Body of pancreas (tissue), 4 donors: Measurements from ENCODE around the gene COL5A2. TPM values are rescaled to one million over a fixed set of nuclear protein-coding genes. Genes with fewer than 3 reads are reported as not detected.

Experiments
- ATAC-seq: fragments of 150-250 bp; one replicate; pipeline ENCODE4 v1.9.1; 2016
- DNase-seq, 4 donors: peaks; one replicate each; pipeline ENCODE4 v3.0.0-alpha.2; 2019
- H3K27ac ChIP-seq, 4 donors: fragments of 200-600 bp; sonication (generic); 1 replicate in 3 of 4; 2 replicates in 1 of 4; pipeline versions ENCODE4 v1.5.1 to v1.6.1; 2016 to 2019; ENCODE audit warnings: mild to moderate bottlenecking in 1 of 4, mixed read lengths in 1 of 4, moderate library complexity in 1 of 4
- H3K27me3 ChIP-seq, 2 donors: fragments of 200-600 bp; sonication (generic); one replicate each; pipeline ENCODE4 v1.6.0; 2016; ENCODE audit warnings: mild to moderate bottlenecking in 1 of 2
- H3K36me3 ChIP-seq, 2 donors: fragments of 200-600 bp; sonication (generic); replicated peaks in 1 of 2; 2 replicates each; pipeline ENCODE4 v1.5.1; 2016; ENCODE audit warnings: low read depth in 2 of 2; ENCODE audit not compliant: insufficient read depth in 1 of 2
- H3K4me1 ChIP-seq: fragments of 200-600 bp; sonication (generic); one replicate; pipeline ENCODE4 v1.6.0; 2016
- H3K4me3 ChIP-seq, 2 donors: fragments of 200-600 bp; sonication (generic); 1 replicate in 1 of 2; 2 replicates in 1 of 2; pipeline ENCODE4 v1.5.1; 2016 to 2019
- H3K9me3 ChIP-seq, 3 donors: fragments of 200-600 bp; sonication (generic); 1 replicate in 2 of 3; 2 replicates in 1 of 3; pipeline ENCODE4 v1.5.1; 2016
- POLR2A ChIP-seq, 3 donors: fragments of 450-650 bp; IDR thresholded peaks; one replicate each; pipeline ENCODE4 v1.6.1; 2016; ENCODE audit warnings: antibody characterized with exemption in 3 of 3, mild to moderate bottlenecking in 2 of 3
- WGBS, 2 donors: methylation state at CpG; one replicate each; pipeline ENCODE4 v1.1.5; 2017; 5-methylcytosine and 5-hydroxymethylcytosine counted together
- intact Hi-C: fragments of 100-400 bp; cut with DNase I; formaldehyde crosslinking; loops from one replicate; pipeline ENCODE4 v1.15.1; 2023
- total RNA-seq, 2 donors: library from RNA; depleted of rRNA; stranded (reverse); fragments of >200 nt; gene quantifications; one replicate each; pipeline ENCODE4 v1.1.0, GENCODE V29; 2016
- TF ChIP-seq, protein P1 (sequence below), 7 experiments: fragments of 450-650 bp in 4 of 7; fragments of 200-600 bp in 3 of 7; sonication (generic) in 3 of 7; IDR thresholded peaks; one replicate each; pipeline ENCODE4 v1.5.1; 2016 to 2019; ENCODE audit warnings: antibody characterized with exemption in 7 of 7

COL5A2 gene
- total RNA-seq, 2 donors from 2014 or later = 10.1 to 24.1 TPM

DNA sequence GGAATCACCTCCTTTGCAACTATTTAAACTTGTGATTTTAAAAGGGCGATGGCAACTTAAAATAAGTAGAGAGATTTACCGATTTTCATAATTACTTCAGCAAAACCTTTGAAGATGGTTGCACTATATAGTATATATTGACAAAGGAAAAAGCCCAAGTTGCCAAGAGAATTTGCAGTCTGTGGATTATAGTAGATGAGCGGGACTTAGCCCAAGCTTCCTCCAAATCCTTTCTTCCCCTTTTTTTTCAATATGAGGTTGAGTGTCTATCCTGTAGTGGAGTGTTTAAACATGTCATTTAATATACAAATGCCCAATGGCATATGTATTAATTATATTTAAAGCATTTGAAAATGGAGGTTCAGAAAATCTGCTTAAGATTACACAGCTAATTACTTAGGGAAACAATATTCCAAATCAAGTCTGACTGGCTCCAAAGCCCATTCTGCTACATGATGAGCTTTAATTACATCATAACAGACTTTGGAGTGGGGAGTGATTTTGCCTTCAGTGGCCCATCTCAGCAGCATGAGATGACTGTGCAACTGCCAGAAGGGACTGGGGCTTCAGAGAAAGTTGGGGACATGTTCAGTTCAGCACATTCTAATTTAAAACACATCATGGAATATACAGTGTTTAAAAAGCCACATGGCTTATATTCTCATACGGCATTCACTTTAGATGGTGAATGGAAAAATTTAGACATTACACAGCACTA is 132.2 kb downstream of the COL5A2 start:
- no peak overlapping the region for H3K4me3 ChIP-seq
- no peak for ATAC-seq
- no peaks in the 10 kb centered on the region for H3K36me3 ChIP-seq
- H3K9me3 ChIP-seq = no peaks in the 10 kb centered on the region
- intact Hi-C loops = no loop called here
- 95 to 96% methylated on average over 4 of the region's 4 CpGs for WGBS, 2 donors
- no peak overlapping the region for H3K27ac ChIP-seq
- TF ChIP-seq POLR2A (IDR thresholded peaks at IDR 0.05) = no peak
- TF ChIP-seq, protein P1, sequence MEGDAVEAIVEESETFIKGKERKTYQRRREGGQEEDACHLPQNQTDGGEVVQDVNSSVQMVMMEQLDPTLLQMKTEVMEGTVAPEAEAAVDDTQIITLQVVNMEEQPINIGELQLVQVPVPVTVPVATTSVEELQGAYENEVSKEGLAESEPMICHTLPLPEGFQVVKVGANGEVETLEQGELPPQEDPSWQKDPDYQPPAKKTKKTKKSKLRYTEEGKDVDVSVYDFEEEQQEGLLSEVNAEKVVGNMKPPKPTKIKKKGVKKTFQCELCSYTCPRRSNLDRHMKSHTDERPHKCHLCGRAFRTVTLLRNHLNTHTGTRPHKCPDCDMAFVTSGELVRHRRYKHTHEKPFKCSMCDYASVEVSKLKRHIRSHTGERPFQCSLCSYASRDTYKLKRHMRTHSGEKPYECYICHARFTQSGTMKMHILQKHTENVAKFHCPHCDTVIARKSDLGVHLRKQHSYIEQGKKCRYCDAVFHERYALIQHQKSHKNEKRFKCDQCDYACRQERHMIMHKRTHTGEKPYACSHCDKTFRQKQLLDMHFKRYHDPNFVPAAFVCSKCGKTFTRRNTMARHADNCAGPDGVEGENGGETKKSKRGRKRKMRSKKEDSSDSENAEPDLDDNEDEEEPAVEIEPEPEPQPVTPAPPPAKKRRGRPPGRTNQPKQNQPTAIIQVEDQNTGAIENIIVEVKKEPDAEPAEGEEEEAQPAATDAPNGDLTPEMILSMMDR (IDR thresholded peaks at IDR 0.05) = no peak
- peaks cover 6% of the 10 kb centered on the region for H3K4me1 ChIP-seq
- no peak for DNase-seq
- H3K27me3 ChIP-seq = no peaks in the 10 kb centered on the region

DNA sequence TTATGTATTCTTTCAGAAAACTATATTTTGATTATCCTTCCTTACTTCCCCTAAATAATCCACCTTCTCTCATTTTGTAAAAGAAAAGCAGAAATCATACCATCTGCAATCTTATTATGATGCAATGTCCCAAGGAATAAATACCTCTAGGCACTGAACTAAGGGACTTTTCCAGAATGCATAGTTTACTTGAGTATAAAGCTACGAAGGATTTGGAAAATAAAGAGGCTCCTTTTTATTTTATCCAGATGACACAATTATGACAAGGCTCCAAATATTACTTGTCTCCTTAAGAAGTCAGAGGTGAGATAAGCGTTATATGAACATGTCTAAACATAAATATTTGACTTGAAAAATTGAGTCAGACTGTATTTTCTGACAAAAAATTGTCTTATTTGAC is 133.2 kb downstream of the COL5A2 start:
- DNase-seq (no peak), ATAC-seq (no peak)
- TF ChIP-seq POLR2A (IDR thresholded peaks at IDR 0.05) = no peak
- TF ChIP-seq, protein P1 (IDR thresholded peaks at IDR 0.05) = no peak
- Histone ChIP-seq H3K36me3 (no peaks in the 10 kb centered on the region), H3K4me1 (peaks cover 6% of the 10 kb centered on the region), H3K27me3 (no peaks in the 10 kb centered on the region), H3K4me3 (no peak overlapping the region), H3K27ac (no peak overlapping the region), H3K9me3 (no peaks in the 10 kb centered on the region)
- WGBS, 2 donors = 77% methylated on average over 2 of the region's 2 CpGs
- intact Hi-C loops = no loop called here

DNA sequence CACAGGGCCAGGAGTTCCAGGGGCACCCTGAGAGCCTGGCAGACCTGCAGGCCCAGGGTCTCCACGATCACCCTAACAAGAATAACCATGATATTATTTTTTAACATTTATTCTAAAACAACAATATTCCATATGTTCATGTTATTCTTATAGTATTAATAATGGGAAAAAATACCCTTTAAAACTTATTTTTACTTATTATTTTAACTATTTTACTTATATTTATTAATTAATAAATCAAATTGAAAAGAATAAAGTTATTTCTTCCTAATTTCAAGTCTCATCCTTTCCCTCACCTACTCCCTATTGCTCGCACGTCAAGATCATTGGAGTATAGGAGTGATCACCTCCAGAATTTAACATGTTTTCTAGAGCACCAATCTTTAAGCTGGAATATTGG is 133.7 kb downstream of the COL5A2 start:
- peaks cover 6% of the 10 kb centered on the region for H3K4me1 ChIP-seq
- no peaks in the 10 kb centered on the region for H3K27me3 ChIP-seq
- ATAC-seq (no peak), DNase-seq (no peak)
- TF ChIP-seq, protein P1 (IDR thresholded peaks at IDR 0.05) = no peak
- TF ChIP-seq POLR2A (IDR thresholded peaks at IDR 0.05) = no peak
- no peaks in the 10 kb centered on the region for H3K9me3 ChIP-seq
- no peaks in the 10 kb centered on the region for H3K36me3 ChIP-seq
- no peak overlapping the region for H3K27ac ChIP-seq
- WGBS, 2 donors = 91 to 94% methylated on average over 3 of the region's 3 CpGs
- intact Hi-C loops = no loop called here
- H3K4me3 ChIP-seq = no peak overlapping the region

DNA sequence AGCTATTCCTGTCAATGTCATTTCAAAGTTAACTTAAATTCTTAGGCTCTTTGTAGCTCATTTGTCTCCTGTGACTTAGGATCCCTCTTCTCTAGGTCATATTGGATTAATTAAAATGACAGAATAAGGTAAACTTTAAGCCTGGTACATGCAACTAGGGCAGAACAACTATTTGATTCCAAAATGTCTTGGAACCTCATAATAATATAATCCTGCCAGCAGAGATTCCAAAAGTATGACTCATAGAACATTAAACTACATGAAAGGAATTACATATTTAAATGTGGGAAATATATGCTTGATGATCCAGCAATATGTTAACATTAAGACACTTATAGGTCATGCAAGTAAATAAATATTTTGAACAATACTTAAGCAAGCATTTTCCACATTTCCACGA is 142.0 kb downstream of the COL5A2 start:
- intact Hi-C loops = no loop called here
- H3K36me3 ChIP-seq = no peaks in the 10 kb centered on the region
- 87 to 90% methylated on average over 1 of the region's 1 CpG for WGBS, 2 donors
- no peak for ATAC-seq
- no peaks in the 10 kb centered on the region for H3K9me3 ChIP-seq
- no peaks in the 10 kb centered on the region for H3K4me1 ChIP-seq
- H3K27me3 ChIP-seq = no peaks in the 10 kb centered on the region
- no peak overlapping the region for H3K27ac ChIP-seq
- TF ChIP-seq, protein P1 (IDR thresholded peaks at IDR 0.05) = no peak
- no peak for TF ChIP-seq POLR2A (IDR thresholded peaks at IDR 0.05)
- no peak for DNase-seq
- no peak overlapping the region for H3K4me3 ChIP-seq
